ENCODE data around the gene DYNC2LI1.

GRCh38 chr2:43812947-43813346 is 39.1 kb downstream of the DYNC2LI1 start:
- TF ChIP-seq, protein P1, sequence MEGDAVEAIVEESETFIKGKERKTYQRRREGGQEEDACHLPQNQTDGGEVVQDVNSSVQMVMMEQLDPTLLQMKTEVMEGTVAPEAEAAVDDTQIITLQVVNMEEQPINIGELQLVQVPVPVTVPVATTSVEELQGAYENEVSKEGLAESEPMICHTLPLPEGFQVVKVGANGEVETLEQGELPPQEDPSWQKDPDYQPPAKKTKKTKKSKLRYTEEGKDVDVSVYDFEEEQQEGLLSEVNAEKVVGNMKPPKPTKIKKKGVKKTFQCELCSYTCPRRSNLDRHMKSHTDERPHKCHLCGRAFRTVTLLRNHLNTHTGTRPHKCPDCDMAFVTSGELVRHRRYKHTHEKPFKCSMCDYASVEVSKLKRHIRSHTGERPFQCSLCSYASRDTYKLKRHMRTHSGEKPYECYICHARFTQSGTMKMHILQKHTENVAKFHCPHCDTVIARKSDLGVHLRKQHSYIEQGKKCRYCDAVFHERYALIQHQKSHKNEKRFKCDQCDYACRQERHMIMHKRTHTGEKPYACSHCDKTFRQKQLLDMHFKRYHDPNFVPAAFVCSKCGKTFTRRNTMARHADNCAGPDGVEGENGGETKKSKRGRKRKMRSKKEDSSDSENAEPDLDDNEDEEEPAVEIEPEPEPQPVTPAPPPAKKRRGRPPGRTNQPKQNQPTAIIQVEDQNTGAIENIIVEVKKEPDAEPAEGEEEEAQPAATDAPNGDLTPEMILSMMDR (optimal IDR thresholded peaks at IDR 0.05 in 1 of 3, IDR thresholded peaks at IDR 0.05 in 1 of 3, conservative IDR thresholded peaks at IDR 0.05 in 1 of 3; ENCODE audit: extremely low read depth in 1 of 3, insufficient read depth in 2 of 3, low read length in 3 of 3) = no peak
- TF ChIP-seq EZH2 (IDR thresholded peaks at IDR 0.05; ENCODE audit: low read length) = no peak
